ENCODE results near the gene SLC22A2.
"Not testable (repeated sequence)": the region's sequence is repeated elsewhere in the genome, so short reads cannot be mapped to it uniquely, and the experiment has no call there.

The SLC22A2 gene

DNA sequence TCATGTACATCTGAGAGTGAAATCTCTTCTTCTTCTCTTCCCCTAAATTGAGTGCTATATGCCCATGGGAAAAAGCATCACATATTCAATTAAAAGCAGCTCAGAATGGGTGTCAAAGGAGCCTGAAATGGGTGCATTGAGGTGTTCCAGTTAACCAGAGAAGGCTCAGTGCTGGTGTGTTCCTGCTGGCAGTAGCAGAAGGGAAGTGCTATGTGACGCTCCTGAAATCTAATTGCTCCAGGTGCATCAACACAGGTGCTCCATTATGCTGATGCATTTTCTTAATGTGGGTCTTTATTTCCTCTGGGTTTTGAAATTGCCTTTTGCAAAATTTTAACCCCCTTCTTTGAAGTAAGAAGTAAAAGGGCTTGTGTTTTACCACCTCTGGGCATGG is 17.9 kb downstream of the SLC22A2 start:
- no peak for DNase-seq

DNA sequence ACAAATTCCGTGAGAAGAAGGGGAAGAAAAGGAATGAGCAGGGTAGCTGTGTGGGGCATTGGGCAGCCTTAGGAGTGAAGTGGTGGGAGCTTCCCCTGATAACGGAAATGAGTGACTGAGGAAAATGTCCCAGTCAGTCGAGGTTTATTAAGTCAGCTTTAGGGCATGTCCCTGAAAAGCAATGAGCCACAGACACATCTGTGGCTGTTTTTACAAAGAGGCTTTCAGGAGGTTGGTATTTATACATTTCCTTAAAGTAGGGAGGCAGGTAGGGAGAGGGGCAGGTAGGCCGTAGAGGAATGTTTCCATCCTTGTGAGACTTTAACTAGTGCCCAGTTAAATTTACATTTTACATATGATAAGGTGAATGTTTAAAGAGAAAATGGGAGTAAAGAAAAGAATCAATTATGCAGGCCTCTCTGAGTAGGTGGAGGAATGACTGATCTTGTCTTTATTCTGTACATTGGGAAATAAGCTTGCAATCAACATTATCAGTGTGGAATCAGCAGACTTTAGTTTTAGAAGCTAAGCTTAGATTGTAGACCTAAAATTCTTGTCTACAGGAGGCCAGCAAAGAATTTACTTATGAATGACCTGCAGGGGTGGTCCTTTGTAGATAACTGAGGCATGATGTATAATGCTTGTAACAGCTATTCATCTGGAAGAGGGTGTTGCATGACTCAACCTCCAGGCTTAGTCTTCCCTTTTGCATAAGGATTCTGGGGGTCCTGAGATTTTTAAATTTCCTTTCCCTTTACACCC is 18.5 kb downstream of the SLC22A2 start:
- DNase-seq = no peak

DNA sequence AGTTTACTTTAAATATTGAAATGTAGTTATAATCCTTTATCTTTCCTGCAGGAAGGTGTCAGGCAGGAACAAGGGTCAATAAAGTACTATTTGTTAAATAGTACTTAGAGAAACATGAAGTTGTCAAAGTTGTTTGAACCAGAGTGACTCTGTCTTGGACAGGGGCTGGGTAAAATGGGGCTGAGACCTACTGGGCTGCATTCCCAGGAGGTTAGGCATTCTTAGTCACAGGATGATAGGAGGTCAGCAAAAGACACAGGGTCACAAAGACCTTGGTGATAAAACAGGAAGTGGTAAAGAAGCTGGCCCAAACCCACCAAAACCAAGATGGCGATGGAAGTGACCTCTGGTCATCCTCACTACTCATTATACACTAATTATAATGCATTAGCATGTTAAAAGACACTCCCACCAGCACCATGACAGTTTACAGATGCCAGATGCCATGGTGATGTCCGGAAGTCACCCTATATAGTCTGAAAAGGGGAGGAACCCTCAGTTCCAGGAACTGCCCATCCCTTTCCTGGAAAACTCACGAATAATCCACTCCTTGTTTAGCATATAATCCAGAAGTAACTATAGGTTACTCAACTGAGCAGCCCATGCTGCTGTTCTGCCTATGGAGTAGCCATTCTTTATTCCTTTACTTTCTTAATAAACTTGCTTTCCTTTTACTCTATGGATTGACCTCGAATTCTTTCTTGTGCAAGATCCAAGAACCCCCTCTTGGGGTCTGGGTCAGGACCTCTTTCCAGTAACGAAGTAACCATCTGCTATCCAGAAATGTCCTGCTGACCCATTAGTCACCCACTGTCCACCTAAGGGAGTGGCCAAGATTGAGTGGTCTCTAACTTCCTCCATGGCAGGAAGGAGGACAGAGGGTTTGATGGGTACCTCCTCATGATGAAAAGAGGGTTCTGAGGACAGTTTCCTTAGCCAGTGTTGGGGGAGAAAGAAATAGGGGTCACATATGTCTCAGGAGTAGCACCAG is 19.6 kb downstream of the SLC22A2 start:
- DNase-seq = no peak

DNA sequence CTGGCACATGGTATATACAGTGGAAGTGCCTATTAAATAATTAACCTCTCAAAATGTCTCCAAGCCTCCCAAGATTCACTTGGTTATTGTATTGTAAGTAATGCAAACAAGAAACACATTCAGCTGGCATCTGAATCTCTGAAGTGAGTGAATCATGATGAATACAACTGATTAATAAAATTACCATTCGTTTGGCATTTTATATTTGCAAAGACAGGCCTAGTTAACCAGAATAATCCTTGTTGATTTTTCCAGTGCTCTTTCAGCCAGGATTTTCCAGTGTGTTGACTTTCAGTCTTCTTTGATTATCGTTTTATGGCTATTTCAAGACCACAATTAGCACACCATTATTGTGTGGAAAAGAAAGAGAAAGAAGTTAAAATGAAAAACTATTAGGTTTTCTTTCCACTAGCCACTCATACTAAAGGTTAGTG is 20.3 kb downstream of the SLC22A2 start:
- DNase-seq = no peak

DNA sequence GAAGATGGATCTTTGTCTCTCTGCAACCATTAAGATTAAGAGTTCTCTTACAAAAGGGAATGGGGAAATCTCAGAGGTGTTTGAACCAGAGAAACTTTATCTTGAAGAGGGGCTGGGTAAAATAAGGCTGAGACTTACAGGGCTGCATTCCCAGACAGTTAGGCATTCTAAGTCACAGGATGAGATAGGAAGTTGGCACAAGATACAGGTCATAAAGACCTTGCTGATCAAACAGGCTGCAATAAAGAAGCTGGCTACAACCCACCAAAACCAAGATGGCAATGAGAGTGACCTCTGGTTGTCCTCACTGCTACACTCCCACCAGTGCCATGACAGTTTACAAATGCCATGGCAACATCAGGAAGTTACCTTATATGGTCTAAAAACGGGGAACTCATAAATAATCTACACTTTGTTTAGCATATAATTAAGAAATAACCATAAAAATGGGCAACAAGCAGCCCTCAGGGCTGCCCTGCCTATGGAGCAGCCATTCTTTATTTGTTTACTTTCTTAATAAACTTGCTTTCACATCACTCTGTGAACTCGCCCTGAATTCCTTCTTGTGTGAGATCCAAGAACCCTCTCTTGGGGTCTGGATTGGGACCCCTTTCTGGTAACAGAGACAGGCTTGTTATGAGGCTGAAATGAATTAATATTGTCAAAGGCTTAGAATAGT is 20.9 kb downstream of the SLC22A2 start:
- not testable (repeated sequence) for DNase-seq

DNA sequence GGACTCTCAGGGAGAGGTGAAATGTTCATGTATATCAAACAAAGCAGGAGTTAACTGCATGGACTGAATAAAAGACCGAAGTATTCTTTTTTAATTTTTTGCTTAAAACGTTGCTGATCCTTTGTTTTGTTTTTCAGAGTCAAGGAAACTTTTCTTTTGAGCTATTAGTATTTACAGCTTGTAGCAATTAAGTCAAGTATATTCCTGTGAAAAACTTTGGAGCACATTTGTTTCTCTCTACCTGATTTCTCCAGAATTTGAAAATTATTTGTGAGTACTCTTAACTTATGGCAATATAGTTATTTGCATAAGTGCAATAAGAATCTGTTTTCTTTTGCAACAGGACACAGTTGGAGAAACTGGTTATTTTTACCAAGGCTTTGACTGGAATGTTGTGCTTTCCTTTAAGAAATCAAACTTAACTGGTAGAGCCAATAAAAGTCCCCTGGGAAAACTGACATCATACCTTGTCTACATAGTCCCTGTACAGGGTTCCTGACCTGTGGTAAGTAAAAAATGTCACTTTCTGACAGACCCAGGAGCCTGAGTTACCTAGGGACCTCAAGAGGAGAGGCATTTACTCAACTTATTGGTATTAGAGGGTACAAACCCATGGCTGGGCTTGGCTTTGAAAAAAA is 22.3 kb downstream of the SLC22A2 start:
- not testable (repeated sequence) for DNase-seq

DNA sequence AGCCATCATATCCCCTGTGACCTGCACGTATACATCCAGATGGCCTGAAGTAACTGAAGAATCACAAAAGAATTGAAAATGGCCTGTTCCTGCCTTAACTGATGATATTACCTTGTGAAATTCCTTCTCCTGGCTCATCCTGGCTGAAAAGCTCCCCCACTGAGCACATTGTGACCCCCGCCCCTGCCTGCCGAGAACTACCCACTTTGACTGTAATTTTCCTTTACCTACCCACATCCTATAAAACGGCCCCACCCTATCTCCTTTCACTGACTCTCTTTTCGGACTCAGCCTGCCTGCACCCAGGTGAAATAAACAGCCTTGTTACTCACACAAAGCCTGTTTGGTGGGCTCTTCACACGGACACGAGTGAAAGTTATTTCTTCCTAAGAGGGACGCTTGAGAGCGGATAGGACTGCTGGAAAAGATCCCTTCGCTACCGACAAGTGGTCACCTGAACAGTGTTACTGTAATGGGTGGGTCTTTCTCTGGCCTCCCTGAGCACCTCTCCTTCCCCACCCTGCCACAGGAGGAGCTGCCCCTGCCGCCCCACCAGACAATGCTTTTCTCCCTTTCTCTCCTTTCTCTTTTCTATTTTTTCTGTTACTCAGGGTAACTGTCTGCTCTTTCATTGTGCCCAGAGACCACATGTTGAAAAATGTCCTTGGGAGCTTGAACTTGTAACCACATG is 24.5 kb downstream of the SLC22A2 start:
- DNase-seq = not testable (repeated sequence)

DNA sequence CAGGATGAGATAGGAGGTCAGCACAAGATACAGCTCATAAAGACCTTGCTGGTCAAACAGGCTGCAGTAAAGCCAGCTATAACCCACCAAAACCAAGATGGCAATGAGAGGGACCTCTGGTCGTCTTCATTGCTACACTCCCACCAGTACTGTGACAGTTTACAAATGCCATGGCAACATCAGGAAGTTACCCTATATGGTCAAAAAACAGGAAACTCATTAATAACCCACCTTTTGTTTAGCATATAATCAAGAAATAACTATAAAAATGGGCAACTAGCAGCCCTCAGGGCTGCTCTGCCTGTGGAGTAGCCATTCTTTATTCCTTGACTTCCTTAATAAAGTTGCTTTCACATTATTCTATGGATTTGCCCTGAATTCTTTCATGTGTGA is 30.9 kb downstream of the SLC22A2 start:
- DNase-seq = no peak

DNA sequence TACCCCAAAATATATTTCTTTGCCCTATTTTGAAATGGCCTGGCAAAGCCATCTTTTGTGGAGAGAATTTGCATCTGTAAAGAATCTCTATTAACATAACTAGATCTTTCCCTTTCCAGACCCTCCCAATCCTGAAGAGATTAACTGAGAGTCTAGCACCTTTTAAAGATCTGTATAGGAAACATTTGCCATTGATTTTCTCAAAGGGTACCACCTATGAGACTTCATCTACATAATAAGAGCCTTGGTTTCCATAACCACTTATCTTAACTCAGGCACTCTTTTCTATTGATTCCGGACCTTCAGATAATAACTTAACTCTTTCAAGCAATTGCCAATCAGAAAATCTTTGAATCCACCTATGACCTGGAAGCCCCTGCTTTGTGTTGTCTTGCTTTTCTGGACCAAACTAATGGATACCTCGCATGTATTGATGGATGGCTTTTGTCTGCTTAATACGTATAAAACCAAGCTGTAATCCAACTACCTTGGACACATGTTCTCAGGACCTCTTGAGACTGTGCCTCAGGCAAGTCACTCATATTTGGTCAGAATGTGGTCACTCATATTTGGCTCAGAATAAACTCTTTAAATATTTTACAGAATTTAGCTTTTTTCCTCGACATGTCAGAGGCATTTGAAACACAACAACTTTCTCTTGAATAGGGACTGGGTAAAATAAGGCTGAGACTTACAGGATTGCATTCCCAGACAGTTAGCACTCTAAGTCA is 31.4 kb downstream of the SLC22A2 start:
- DNase-seq = no peak

DNA sequence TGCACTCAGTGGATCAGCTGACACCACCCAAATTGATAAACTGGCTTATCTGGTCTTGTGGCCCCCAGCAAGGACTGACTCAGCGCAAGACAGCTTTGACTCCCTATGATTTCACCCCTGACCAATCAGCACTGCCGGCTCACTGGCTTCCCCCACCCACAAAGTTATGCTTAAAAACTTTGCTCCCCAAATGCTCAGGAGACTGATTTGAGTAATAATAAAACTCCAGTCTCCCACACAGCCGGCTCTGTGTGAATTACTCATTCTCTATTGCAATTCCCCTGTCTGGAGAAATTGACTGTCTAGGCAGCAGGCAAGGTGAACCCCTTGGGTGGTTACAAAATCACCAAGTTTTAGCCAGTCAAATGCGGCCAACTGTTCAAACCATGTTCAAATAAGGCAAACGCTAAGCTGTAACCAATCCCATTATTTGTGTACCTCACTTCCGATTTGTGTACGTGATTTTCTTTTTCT is 32.5 kb downstream of the SLC22A2 start:
- DNase-seq = no peak

DNA sequence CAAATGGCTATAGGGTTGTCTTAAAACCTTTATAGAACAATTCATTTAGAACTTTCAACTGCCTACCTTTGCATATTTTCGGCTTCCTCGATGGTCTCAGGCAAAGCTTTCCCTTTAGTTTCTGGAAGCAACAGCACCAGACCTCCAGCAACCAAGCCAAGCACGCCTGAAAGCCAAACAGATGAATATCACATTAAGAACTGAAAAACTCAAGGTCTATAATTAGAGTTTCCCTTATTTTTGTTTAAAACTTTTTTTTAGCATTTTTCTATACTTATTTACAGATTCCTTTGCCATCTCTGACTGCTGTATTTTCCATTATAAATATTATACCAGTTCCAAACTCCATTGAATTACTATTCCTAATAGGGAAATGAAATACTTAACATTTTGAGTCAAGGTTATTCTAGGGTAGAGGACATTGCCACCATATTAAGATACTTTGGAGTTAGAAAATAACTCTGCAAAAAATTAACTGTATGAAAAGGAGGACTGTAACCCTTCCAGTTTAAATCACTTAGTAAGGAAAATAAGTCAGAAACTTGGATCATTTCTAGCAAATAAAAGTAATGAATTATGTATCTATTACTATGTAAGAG is 33.9 kb downstream of the SLC22A2 start:
- no peak for DNase-seq

DNA sequence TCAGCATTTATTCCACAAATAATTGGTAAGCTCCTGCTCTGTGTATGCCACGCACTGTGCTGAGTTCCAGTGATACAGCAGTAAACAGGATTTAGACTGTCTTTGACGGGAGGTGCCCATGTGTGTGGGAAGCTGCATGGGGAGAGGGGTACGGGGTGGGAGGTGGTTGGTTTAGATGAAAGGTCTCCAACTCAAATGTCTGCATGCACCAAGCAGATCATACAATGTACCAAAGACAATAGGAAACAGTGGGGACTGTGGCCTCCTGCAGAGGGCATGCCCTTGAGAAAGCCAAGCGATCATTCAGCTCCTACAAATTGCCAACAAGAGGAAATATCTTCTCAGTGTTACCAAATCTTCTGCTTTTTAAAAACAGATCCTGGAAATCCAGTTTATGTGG is 36.1 kb downstream of the SLC22A2 start:
- DNase-seq = no peak

DNA sequence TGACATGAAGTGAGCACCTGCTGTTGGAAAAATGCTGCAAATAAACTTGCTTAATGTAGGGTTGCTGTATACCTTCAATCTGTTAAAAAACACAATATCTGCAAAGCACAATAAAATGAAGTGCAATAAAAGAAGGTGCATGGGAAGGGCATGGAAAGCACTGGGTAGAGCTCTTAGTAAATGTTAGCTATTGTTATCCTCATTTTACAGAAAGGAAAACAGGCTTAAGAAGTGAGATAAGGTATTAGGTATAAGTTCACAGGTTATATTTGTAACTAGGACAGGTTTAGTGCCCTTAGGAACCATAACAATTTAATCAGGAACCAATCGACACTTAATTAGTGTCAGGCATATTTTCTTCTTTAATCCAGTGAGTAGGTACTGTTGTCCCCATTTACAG is 36.7 kb downstream of the SLC22A2 start:
- no peak for DNase-seq

DNA sequence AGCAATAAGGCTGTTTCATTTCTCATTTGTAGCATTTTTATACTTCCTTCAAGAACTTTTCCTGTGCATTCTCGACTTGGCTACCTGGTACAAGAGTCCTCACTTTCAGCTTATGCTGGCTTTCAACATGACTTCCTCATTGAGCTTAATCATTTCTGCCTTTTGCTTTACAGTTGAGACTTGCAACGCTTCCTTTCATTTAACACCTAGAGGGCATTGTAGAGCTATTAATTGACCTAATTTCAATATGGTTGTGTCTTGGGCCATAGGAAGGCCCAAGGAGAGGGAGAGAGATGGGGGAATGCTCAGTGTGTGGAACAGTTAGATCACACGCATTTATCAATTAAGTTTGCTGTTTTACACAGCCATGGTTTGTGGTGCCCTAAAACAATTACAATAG is 37.2 kb downstream of the SLC22A2 start:
- DNase-seq = no peak

DNA sequence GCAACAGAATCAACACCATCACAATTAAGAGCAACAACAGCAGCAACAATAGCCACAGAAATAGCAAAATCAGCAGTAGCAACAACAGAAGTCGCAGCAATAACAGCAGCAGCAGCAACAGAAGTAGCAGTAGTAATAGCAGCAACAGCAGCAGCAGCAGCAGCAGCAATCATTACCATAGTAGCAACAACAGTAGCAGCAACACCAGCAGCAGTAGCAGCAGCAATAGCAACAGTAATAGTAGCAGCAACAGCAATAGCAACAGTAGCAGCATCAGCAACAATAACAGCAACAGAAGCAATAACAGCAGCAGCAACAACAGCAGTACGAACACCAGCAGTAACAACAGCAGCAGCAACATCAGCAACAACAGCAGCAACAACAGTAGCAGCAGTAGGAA is 39.8 kb downstream of the SLC22A2 start:
- no peak for DNase-seq

DNA sequence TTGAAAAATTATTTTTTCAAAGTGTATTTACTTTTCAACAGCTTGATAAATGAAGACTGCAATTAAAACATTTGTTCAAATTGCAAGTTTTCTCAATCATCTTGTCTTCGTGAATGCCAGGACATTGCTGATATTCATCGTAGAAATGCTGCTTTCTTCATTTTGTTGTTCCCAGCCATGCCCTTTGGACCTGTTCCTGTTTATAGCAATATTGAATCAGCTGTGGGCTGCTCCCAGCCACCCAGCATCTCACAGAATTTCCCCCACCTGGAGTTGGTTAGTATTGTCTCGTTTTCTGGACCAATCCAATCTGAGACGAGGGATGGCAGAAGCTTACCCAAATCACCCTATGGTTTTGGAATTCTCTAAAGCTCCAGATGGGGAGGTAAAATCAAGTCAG is 40.8 kb downstream of the SLC22A2 start:
- no peak for DNase-seq

DNA sequence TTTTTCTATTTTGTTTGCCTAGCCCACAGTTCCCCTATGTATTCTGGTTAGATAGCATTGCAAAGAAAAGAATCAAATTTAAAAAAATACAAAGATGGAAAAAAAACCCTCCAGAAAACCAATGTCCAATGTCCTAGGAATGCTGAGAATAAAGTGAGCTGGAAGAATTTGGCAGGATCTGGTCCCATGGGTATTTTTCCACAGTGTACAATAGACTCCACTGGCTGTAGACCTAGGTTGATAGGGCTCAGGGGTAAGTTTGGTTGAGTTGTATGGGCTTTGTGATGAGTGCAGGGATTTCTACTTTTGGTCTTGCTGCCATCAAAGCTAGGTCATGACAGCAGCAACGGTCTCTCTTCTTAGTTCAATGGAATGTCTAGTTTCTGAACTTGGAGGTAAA is 41.5 kb downstream of the SLC22A2 start:
- DNase-seq = no peak

DNA sequence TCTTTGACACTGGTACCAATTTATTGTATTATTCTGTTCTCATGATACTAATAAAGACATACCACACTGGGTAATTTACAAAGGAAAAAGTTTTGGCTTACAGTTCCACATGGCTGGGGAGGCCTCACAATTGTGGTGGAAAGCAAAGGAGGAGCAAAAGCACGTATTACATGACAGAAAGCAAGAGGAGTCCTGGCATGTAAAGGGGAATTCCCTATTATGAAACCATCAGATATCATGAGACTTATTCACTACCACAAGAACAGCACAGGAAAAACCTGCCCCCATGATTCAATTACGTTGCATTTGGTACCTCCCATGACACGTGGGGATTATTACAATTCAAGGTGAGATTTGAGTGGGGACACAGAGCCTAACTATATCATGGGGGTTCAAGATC is 43.4 kb downstream of the SLC22A2 start:
- DNase-seq = no peak

DNA sequence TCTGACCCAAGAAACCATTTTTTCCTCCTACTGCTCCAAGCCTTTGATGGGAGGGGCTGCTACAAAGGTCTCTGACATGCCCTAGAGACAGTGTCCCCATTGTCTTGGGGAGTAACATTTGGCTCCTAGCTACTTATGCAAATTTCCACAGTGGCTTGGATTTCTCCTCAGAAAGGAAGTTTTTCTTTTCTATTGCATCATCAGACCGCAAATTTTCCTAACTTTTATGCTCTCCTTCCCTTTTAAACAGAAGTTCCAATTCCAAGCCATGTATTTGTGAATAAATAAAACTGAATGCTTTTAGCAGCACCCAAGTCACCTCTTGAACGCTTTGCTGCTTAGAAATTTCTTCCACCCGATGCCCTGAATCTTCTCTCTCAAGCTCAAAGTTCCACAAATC is 51.0 kb downstream of the SLC22A2 start:
- no peak for DNase-seq

DNA sequence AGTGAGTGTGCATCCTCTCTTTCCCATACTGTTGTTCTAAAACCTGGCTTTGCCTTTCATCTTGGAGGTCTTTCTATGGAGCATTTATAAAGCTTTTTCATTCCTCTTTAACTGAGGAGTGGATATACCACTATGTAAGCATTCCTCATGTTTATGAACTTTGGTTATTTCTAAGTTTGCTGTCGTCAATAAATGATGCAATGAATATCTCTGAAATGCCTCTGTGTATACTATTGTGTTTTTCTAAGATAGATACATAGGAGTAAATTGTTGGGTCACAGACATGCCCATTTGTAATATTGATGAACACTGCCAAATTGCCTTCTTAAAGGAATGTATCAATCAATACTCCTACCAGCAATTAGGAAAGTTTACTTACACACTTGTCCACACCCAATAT is 53.9 kb downstream of the SLC22A2 start:
- no peak for DNase-seq

DNA sequence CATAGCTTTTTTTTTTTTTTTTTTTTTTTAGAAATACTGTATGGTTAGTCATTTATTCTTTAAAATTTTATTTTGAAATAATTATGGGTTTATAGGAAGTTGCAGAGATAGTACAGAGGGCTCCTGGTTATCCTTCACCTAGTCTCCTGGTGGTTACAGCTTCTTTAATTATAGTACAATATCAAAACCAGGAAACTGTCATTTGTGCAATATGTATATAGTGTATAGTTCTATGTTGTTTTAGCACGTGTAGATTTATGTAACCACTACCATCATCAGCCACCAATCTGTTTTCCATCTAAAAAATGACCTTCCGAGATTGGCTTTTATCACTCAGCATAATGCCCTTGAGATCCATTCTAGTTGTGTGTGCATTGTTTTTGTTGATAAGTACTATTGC is 54.7 kb downstream of the SLC22A2 start:
- DNase-seq = no peak

Measured in NCI-H2029 treated with DMSO at 0.1 percent for 48 hours (cell line).